HS-5 (cell line): ENCODE results near the gene ZNF837.
"Not testable (repeated sequence)": the region's sequence is repeated elsewhere in the genome, so short reads cannot be mapped to it uniquely, and the experiment has no call there.

Experiments
- DNase-seq: peaks from one replicate; pipeline ENCODE4 v3.0.0-alpha.2; 2012; ENCODE audit warnings: low read depth

Gene ZNF837

DNA sequence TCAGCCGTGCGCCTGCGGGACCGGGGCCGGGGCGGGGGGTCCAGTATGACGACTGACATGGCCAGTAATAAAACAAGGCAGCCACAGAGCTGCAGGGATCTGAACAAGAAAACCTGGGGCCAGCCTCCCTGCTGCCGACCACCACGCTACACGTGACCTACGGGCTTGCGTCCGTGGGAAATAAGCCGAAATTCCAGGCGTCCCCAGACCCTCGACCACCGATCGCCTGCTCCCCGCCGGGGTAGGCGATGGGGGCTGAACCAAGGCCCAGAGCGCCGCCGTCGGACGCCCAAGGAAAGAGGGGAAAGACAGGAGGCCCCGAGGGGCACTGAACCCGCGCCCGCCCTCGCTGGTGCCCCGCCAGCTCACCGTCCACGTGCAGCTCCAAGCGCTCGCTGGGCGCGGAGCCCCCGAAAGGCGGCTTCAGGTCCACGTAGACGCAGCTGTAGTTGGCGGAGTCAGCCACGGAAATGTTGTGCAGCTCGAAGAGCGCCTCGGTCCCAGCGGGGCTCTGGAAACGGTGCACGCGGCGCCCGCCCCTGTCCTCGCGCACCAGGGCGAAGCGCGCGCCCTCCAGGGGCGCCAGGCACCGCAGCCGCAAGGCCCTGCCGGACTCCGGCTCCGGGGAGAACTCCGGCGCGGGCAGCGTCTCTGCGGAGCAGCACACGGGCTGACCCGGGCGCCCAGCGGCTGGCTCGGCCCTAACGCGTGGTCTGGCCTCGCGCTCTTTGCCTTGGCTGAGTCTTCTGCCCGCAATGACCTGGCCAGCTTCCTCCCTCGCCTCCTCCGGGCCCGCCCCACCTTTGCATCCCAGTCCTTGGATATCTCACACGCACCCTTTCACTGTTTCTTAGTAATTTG is 30.6 kb downstream of the ZNF837 start:
- DNase-seq: no peak

DNA sequence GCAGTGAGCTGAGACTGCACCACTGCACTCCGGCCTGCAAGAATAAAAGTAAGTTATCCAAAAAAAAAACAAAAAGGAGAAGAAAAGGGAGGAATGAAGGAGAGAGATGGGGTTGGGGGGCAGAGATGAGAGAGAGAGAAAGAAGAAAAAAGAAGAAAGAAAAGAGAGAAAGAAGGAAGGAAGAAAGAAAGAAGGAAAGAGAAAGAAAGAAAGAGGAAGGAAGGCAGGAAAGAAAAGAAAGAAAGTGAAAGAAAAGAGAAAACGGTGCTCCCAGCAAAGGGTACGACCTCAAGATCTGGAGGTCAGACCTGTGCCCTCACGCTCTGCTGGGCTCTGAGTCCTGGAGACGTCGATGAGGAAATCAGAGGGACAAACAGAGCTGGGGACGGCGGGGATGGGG is 31.2 kb downstream of the ZNF837 start:
- DNase-seq: no peak

DNA sequence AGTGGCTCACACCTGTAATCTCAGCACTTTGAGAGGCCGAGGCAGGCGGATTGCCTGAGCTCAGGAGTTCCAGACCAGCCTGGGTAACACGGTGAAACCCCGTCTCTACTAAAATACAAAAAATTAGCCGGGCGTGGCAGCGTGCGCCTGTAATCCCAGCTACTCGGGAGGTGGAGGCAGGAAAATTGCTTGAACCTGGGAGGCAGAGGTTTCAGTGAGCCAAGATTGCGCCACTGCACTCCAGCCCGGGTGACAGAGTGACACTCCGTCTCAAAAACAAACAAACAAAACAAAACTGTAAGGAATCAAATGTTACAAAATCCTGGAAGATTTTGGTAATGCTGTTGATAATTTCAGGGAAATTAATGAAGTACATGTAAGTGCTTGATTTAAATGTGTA is 32.8 kb downstream of the ZNF837 start:
- not testable (repeated sequence) for DNase-seq

DNA sequence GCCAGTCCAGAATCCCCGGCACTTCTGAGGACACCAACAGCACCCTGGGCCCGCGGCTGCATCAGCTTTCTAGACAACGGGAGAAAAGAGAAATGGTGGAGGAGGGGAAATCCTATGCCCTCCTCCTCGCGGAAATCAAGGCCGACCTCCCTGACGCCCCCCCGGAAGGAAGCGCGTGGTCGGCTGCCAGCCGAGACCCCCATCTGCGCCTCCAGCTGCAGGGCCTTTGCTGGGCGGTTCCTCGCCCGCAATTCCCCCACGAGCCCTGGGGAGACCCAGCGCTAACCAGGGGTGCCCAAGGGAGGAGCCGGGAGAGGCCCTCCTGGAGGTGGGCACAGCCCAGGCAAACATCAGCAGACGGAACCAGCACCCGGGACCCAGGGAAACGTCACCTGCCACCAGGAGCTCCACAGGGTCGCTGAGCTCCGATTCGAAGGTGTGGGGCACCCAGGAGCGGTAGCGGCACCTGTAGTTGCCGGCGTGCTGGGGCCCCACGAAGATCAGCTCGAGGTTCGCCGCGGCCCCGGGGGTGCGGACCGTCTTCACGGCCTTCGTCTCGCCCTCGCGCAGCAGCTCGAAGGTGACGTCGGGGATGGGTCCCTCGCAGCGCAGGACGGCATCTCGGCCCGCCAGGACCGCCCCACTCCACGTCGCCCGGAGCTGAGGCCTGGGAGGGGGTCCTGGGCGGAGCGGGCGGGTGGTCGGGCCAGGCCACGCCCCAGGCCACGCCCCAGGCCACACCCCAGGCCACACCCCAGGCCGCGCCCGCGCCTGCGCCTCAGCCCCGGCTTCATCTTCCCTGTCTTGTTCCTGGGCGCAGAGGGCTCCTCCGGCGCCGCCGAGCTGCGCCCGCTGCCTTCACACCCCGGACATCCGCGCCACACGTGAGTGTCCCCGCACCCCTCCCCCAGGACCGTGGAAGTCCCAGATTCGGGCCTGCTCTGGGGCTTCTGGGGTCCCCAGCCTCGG is 33.6 kb downstream of the ZNF837 start:
- DNase-seq: no peak

DNA sequence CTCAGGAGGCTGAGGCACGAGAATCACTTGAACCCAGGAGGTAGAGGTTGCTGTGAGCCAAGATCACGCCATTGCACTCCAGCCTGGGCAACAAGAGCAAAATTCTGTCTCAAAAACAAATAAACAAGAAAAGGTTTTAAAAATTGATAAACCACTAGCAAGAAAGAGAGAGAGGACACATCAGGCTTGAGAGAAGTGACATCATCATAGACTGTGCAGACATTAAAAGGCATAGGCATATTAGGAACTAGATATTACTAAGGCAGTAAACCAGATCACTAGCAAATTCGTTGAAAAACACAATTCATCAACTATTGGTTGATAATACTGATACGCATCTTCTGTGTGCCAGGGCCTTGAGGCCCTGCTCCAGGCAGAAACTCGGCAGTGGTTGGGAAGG is 35.3 kb downstream of the ZNF837 start:
- DNase-seq: no peak

DNA sequence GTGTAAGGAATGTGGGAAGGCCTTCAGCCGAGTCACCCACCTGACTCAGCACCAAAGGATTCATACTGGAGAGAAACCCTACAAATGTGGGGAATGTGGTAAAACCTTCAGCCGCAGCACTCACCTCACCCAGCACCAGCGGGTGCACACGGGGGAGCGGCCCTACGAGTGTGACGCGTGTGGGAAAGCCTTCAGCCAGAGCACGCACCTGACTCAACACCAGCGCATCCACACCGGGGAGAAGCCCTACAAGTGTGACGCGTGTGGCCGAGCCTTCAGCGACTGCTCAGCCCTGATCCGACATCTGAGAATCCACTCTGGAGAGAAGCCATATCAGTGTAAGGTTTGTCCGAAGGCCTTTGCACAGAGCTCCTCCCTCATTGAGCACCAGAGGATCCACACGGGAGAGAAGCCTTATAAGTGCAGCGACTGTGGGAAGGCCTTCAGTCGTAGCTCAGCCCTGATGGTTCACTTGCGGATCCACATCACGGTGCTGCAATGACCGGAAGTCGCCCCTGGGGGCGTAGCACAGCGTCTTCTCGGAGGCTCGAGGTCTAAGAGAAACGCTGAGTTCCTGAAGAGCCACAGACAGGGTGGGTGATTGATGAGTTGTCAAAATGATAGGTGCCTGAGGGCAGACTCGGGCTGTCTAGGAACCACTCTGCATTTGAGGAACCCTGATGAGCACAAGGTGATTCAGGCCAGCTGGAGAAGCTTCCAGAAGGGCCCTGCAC is 41.8 kb downstream of the ZNF837 start:
- DNase-seq: no peak

DNA sequence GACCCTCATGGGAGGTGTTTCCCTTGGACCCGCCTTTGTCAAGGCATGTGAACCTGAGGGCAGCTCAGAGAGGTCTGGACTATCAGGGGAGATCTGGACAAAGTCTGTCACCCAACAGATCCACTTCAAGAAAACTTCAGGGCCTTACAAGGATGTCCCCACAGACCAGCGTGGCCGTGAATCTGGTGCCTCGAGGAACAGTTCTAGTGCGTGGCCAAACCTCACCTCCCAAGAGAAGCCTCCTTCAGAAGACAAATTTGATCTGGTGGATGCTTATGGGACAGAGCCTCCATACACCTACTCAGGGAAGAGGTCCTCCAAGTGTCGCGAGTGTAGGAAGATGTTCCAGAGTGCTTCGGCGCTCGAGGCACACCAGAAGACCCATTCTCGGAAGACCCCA is 42.5 kb downstream of the ZNF837 start:
- no peak for DNase-seq

DNA sequence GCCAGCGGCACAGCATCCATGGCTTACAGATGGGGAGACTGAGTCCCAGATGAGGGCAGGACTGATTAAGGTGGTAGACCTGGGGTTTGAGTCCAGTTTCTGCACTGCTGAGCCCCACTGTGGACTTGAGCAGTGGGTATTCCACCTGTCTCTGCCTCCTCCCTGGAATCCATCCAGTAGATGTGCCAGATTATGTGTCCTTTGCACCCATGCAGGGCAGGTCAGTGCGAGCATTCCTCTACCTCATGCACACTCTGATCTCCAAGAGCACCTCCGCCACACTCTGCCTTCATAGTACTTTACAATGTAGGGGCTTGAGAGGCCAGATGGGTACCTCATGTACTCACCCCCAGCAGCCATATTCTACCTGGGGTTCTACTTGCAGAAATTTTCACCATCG is 44.0 kb downstream of the ZNF837 start:
- DNase-seq: no peak

DNA sequence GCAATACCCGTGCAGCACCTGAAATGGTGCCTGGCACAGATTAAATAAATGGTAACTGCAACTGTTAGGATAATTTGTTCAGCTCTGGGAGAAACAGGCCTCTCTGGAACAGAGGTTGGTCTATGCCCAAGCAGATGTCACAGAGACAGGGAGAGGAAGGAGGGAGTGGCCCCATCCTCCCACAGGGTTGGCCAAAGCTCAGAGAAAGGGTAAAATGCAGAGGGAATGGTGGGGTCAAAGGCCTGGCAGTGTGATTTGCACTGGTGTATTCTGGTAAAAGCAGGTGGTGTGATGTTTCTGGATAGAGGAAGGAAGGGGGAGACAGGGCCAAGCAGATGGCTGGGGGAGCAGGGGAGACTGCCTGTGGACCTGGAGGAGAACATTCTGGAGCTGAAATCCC is 44.6 kb downstream of the ZNF837 start:
- DNase-seq: no peak

DNA sequence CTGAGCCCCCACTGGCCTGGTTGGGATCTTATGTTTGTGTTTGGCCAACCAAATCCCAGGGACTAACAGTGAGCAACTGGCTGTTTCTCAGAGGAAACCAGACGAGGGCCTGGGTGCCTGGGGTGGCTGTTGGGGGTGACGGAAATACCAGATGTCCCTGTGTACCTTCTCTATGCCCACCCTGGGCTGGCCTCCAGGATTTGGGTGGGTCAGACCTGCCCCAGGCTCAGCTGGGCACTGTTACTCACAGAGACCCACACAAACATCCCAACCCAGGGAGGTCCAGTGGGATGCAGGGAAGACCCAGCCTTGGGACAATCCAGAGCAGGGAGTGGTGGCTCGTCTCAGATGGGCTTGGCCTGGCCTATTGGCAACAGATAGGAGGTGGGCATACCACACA is 45.2 kb downstream of the ZNF837 start:
- DNase-seq: no peak

DNA sequence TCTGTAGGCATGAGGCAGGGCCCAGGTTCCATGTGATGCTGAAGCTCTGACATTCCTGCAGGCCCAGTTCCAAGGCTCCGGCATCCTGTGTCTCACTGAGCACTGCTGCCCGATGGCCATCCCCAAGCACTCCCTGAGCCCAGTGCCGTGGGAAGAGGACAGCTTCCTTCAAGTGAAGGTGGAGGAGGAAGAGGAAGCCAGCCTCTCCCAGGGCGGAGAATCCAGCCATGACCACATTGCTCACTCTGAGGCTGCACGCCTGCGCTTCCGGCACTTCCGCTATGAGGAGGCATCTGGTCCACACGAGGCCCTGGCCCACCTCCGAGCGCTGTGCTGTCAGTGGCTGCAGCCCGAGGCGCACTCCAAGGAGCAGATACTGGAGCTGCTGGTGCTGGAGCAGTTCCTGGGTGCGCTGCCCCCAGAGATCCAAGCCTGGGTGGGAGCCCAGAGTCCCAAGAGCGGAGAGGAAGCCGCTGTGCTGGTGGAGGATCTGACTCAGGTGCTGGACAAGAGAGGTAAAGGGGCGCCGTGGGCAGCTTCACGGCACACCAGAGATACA is 46.1 kb downstream of the ZNF837 start:
- DNase-seq: no peak

DNA sequence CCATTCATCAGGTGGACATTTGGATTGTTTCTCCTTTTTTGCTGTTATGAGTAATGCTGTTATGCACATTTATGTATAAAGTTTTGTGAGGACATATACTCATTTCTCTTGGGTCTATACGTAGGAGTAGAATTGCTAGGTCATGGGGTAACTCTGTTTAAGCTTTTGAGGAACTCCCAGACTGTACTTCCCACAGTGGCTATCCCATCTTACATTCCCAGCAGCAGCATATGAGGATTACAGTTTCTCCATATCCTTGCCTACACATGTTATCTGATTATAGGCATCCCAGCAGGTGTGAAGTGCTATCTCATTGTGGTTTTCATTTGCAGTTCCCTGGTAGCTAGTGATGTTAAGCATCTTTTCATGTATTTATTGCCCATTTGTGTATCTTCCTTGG is 48.1 kb downstream of the ZNF837 start:
- DNase-seq: no peak

DNA sequence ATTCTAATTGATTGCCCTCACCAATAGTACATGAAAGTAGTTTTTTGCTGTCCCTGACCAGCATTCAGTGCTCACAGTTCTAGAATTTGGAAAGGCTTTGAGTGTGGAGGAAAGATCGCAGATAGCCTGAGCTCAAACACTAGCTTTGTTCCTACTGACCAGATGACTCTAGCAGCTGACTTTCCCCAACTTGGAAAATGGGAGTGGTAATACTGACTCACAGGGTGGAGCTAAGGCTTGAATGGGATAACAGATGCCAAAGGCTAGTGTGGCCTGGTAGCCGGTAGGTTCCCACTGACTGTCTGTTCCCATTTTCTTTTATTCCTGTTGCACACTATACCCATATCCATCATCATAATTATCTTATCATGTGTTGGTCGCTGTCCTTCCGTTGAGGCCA is 50.4 kb downstream of the ZNF837 start:
- DNase-seq: no peak

DNA sequence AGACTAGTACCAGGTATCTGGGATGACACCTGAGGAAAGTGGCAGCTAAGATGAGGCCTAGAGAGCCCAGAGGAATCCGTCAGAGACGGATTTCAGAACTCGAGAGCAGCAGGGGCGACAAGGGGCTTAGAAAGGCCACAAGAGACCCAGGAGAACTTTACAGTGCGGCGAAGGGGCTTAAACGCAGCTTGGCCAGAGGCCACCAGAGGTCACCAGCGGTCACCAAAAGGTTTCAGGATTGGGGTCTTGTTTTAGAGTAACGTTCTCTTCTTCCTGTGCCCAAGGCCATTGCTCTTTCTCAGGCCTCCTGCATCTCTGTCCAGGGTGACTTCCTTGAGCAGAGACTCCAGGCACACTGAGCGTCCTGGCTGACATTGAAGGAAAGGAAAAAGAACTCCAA is 51.8 kb downstream of the ZNF837 start:
- no peak for DNase-seq

DNA sequence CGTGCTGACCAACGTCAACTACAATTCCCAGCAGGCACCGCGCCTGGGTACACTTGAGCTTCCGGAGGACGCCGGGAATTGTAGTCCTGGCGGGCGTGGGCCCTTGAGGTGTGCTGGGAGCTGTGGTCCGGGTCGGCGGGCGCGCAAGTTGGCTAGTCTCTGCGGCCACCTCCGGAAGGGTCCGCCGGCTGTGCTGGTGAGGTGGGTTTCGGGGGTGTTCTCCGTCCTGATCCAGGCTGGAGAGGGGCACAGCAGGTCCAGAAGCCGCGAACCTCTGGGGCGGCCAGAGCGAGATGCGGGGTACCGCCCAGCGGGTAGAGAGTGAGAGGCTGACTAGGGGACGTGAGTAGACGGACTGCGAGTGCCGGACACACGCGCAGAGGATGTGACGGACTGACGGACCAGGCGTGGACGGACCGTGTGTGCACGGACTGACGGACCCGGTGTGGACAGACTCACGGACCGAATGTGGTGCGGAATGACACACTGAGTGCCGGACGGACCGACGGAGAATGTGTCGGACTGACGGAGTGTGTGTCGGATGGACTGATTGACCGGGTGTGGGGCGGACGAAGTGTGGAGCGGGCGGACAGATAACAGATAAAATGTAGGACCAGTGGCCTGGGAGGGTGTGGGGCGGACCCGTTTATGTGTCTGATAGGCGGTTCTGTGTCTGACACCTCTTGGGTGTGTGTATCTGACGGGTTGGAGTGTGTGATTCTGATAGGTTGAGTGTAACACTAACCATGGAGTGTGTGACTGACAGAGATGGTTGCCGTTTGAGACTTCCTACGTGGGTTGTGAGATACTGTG is 53.7 kb downstream of the ZNF837 start, which contains the start of gene ZSCAN22:
TSS of gene ZSCAN22 (plus strand) at position 81 of the 813 bp plus-strand sequence. CDS start 7,809 bp downstream, outside the sequence.
- peak; percentile 89 for DNase-seq

DNA sequence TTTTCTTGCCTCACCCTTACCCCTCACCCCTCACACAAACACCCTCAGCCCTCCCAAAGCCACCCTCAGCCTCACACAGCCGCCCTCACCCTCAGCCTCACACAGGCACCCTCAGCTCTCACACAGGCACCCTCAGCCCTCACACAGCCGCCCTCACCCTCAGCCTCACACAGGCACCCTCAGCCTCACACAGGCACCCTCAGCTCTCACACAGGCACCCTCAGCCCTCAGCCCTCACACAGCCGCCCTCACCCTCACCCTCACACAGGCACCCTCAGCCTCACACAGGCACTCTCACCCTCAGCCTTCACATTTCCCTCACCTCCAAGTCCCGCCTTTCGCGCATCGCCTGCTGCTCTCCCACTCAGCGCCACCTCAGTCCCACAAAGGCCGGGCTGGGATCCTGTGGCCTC is 54.3 kb downstream of the ZNF837 start:
- DNase-seq: no peak

DNA sequence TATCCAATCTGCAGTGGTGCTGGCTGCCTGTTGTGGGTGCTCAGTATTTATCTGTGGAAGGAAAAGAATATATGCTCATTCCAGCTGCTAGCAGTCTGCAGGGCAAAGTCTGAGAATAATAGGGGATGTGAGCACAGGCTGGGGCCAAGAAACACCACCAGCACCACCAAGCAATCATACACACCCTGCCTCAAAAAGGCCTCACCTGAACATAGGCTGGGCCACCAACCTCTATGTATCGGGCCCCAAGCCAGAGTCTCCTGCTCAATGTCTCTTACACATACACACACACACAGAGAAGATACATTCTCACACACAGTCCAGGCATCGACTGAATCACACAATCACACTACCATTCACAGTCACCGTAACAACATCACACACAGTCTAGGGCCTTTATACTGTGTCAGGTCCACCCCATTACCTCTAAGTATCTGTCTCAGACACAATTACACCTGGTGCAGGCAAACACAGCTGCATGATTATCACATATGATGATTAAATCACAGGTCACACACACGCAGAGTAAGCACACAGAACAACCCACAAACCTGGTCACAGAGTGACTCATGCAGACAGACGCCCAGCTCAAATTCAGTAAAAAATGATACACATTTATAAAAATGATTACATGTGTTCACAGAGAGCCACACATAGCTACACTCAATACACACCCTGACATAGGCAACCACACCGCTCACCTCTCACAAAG is 55.4 kb downstream of the ZNF837 start:
- no peak for DNase-seq

DNA sequence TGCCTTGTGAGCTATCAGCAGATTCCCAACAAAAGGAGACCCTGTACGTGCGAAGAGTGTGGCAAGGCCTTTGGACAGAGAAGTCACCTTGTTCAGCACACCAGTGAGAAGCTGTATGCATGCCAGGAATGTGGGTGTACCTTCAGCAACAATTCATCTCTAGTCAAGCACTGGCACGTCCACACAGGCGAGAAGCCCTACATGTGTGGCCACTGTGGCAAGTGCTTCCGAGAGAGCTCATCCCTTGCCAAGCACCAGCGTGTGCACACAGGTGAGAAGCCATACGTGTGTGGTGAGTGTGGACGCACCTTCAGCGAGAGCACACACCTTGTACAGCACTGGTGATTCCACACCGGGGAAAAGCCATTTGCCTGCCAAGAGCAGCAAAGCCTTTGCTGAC is 61.6 kb downstream of the ZNF837 start:
- no peak for DNase-seq

DNA sequence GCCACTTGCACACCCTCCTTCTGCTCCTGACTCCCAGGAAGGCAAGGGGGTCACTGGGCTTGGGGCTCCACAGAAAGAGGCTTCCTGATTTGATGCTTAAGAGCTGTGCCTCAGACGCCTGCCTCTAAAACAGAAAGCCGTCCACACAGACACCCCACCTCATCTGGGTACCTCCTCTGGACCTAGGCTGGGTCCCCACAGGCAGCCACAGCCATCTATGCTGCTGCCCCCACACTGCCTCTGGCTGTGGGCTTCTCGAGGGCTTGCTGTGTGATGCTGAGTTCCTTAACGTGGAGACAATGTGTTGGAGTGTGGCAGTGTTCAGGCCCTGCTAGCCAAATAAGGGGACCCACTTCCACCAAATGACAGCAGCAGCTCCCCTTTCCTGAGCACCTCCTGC is 62.5 kb downstream of the ZNF837 start:
- no peak for DNase-seq
